H1 (cell line): ENCODE measurements around the gene AASDH. TPM values are rescaled to one million over a fixed set of nuclear protein-coding genes. Genes with fewer than 3 reads are reported as not detected.

Experiments used
- EP300 ChIP-seq, 2 experiments: IDR thresholded peaks; 1 replicate in 1 of 2; 2 replicates in 1 of 2; pipeline ENCODE4 v1.6.1; 2011 to 2012; ENCODE audit warnings: low read depth in 2 of 2, low read length in 2 of 2, mild to moderate bottlenecking in 2 of 2, borderline replicate concordance in 1 of 2, inconsistent platforms in 1 of 2, moderate library complexity in 1 of 2
- NANOG ChIP-seq: IDR thresholded peaks from 2 replicates; pipeline ENCODE4 v1.6.1; 2011; ENCODE audit warnings: low read length, low read depth, mild to moderate bottlenecking, inconsistent platforms; ENCODE audit not compliant: insufficient read depth, poor library complexity, severe bottlenecking
- RAD21 ChIP-seq, 2 experiments: IDR thresholded peaks in 1 of 2; conservative IDR thresholded peaks in 1 of 2; 2 replicates each; pipeline ENCODE4 v1.6.1; 2011; ENCODE audit warnings: low read depth in 2 of 2, low read length in 2 of 2, improper control_type of control experiment in 1 of 2, inconsistent platforms in 1 of 2, mild to moderate bottlenecking in 1 of 2, moderate library complexity in 1 of 2
- RFX5 ChIP-seq: IDR thresholded peaks from 2 replicates; pipeline ENCODE4 v1.6.1; 2011; ENCODE audit warnings: low read depth, low read length, improper control_type of control experiment, borderline replicate concordance
- SIN3A ChIP-seq, 2 experiments: IDR thresholded peaks in 1 of 2; conservative IDR thresholded peaks in 1 of 2; 2 replicates each; pipeline ENCODE4 v1.6.1; 2011 to 2012; ENCODE audit warnings: low read length in 2 of 2, improper control_type of control experiment in 1 of 2, low read depth in 1 of 2, mild to moderate bottlenecking in 1 of 2
- SP4 ChIP-seq: IDR thresholded peaks from 2 replicates; pipeline ENCODE4 v1.6.1; 2012; ENCODE audit warnings: low read length, inconsistent platforms
- polyA plus RNA-seq, 7 experiments: library from polyadenylated mRNA; depleted of rRNA in 3 of 7; stranded (reverse) in 5 of 7; unstranded in 2 of 7; fragments of >200 nt in 5 of 7; fragments of 200-250 nt in 2 of 7; gene quantifications; 1 replicate in 5 of 7; 2 replicates in 1 of 7; 4 replicates in 1 of 7; pipeline versions ENCODE4 v1.2.1 to v1.2.3, GENCODE V29; 2011 to 2013; ENCODE audit warnings: missing spikeins in 2 of 7, mixed read lengths in 2 of 7
- total RNA-seq: library from RNA; stranded (reverse); fragmentation: NEBNext Ultra II Directional; extraction: Animal tissue kit (Norgen Biotek cat#: 25700); gene quantifications from 2 replicates; pipeline ENCODE4 v1.2.1, GENCODE V29; 2021

Gene AASDH
- total and polyA plus RNA-seq, 2 of the 8 experiments (the other 6 are each of a cell fraction or from before 2014, with no cell fraction given) = 8.0 to 10.9 TPM

GRCh38 chr4:56424176-56424575, 36.9 kb upstream of the AASDH start (continued):
- no peak for TF ChIP-seq NANOG
- no peak for TF ChIP-seq RFX5
- no peak for TF ChIP-seq SIN3A (conservative IDR thresholded peaks at IDR 0.05 in 1 of 2, IDR thresholded peaks at IDR 0.05 in 1 of 2; ENCODE audit: low read depth in 1 of 2, low read length in 2 of 2)
- TF ChIP-seq EP300 (IDR thresholded peaks at IDR 0.05; ENCODE audit: borderline replicate concordance in 1 of 2, low read depth in 2 of 2, low read length in 2 of 2) = no peak
- no peak for TF ChIP-seq RAD21 (IDR thresholded peaks at IDR 0.05 in 1 of 2, conservative IDR thresholded peaks at IDR 0.05 in 1 of 2; ENCODE audit: low read depth in 2 of 2, low read length in 2 of 2)
- TF ChIP-seq SP4 = no peak
